ENCODE results near the gene ZNF548. TPM values are rescaled to one million over a fixed set of nuclear protein-coding genes. Genes with fewer than 3 reads are reported as not detected.

Gene ZNF548
- total RNA-seq, 2 experiments from 2014 or later, result 18.9 to 42.4 TPM

DNA sequence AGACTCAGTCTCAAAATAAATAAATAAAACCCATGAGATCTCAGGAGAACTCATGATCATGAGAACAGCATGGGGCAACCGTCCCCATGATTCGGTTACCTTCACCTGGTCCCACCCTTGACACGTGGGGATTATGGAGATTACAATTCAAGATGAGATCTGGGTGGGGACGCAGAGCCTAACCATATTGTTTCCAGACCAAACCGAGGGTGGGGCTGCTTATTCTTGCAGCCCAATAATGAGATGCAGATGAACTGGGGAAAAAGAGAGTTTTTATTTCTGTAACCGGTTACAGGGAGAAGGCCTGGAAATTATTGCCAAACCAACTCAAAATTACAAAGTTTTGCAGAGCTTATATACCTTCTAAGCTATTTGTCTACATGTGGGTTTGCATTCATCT is 13.5 kb upstream of the ZNF548 start:
- H3K4me2 ChIP-seq (ENCODE audit: low read length), result no peak overlapping the region
- H3K27ac ChIP-seq (ENCODE audit: low read depth, low read length, poor library complexity, severe bottlenecking), result no peak overlapping the region
- no peaks in the 10 kb centered on the region for H3K4me1 ChIP-seq (ENCODE audit: insufficient read depth, low read length, poor library complexity, severe bottlenecking)
- no peak for DNase-seq (ENCODE audit: low spot score)
- peaks cover 26% of the 10 kb centered on the region for H3K9me3 ChIP-seq (ENCODE audit: low read length)
- TF ChIP-seq, protein P1, sequence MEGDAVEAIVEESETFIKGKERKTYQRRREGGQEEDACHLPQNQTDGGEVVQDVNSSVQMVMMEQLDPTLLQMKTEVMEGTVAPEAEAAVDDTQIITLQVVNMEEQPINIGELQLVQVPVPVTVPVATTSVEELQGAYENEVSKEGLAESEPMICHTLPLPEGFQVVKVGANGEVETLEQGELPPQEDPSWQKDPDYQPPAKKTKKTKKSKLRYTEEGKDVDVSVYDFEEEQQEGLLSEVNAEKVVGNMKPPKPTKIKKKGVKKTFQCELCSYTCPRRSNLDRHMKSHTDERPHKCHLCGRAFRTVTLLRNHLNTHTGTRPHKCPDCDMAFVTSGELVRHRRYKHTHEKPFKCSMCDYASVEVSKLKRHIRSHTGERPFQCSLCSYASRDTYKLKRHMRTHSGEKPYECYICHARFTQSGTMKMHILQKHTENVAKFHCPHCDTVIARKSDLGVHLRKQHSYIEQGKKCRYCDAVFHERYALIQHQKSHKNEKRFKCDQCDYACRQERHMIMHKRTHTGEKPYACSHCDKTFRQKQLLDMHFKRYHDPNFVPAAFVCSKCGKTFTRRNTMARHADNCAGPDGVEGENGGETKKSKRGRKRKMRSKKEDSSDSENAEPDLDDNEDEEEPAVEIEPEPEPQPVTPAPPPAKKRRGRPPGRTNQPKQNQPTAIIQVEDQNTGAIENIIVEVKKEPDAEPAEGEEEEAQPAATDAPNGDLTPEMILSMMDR (conservative IDR thresholded peaks at IDR 0.05; ENCODE audit: low read length), result no peak
- no peak for TF ChIP-seq EZH2phosphoT487 (IDR thresholded peaks at IDR 0.05; ENCODE audit: borderline replicate concordance, low read depth, low read length)
- H3K79me2 ChIP-seq (ENCODE audit: insufficient read depth, low read depth, low read length), result no peaks in the 10 kb centered on the region
- BruUV-seq (replicated peaks), result no TSS peak
- intact Hi-C loops (cut with micrococcal nuclease; ENCODE audit: unreplicated experiment), result no loop called here
- H3K36me3 ChIP-seq (ENCODE audit: insufficient read depth, low read length), result peaks cover 56% of the 10 kb centered on the region
- no peak overlapping the region for H3K4me3 ChIP-seq (ENCODE audit: low read depth, low read length, poor library complexity, severe bottlenecking)
- ChIA-PET CTCF (ENCODE audit: unreplicated experiment) (no interaction called here), POLR2A (no interaction called here)
- no peaks in the 10 kb centered on the region for H3K9me2 ChIP-seq (ENCODE audit: insufficient read depth, low read length)
- H4K20me1 ChIP-seq (ENCODE audit: insufficient read depth, low read length), result no peaks in the 10 kb centered on the region
- no peak overlapping the region for H2AFZ ChIP-seq (ENCODE audit: low read length)

GRCh38 chr19:57377498-57378146 is 12.0 kb upstream of the ZNF548 start:
- POLR2A ChIA-PET, result no interaction called here
- CTCF ChIA-PET (ENCODE audit: unreplicated experiment), result no interaction called here
- H3K4me2 ChIP-seq (ENCODE audit: low read length), result no peak overlapping the region
- peaks cover 49% of the 10 kb centered on the region for H3K36me3 ChIP-seq (ENCODE audit: insufficient read depth, low read length)
- no peaks in the 10 kb centered on the region for H3K9me2 ChIP-seq (ENCODE audit: insufficient read depth, low read length)
- intact Hi-C loops (cut with micrococcal nuclease; ENCODE audit: unreplicated experiment), result no loop called here
- no peak for DNase-seq (ENCODE audit: low spot score)
- no peaks in the 10 kb centered on the region for H3K79me2 ChIP-seq (ENCODE audit: insufficient read depth, low read depth, low read length)
- H2AFZ ChIP-seq (ENCODE audit: low read length), result no peak overlapping the region
- no peak overlapping the region for H3K4me3 ChIP-seq (ENCODE audit: low read depth, low read length, poor library complexity, severe bottlenecking)
- H3K9me3 ChIP-seq (ENCODE audit: low read length), result peaks cover 26% of the 10 kb centered on the region
- BruUV-seq (replicated peaks), result TSS peak; percentile 55
- TF ChIP-seq, protein P1 (conservative IDR thresholded peaks at IDR 0.05; ENCODE audit: low read length), result no peak
- no peak for TF ChIP-seq EZH2phosphoT487 (IDR thresholded peaks at IDR 0.05; ENCODE audit: borderline replicate concordance, low read depth, low read length)
- H3K4me1 ChIP-seq (ENCODE audit: insufficient read depth, low read length, poor library complexity, severe bottlenecking), result no peaks in the 10 kb centered on the region
- H4K20me1 ChIP-seq (ENCODE audit: insufficient read depth, low read length), result no peaks in the 10 kb centered on the region
- no peak overlapping the region for H3K27ac ChIP-seq (ENCODE audit: low read depth, low read length, poor library complexity, severe bottlenecking)

GRCh38 chr19:57380923-57381322 is 8.7 kb upstream of the ZNF548 start:
- Histone ChIP-seq H3K9me3 (ENCODE audit: low read length) (peaks cover 18% of the 10 kb centered on the region; the same call in 1 of the 2 replicates), H3K4me1 (ENCODE audit: insufficient read depth, low read length, poor library complexity, severe bottlenecking) (no peaks in the 10 kb centered on the region), H3K79me2 (ENCODE audit: insufficient read depth, low read depth, low read length) (no peaks in the 10 kb centered on the region), H3K27ac (ENCODE audit: low read depth, low read length, poor library complexity, severe bottlenecking) (no peak overlapping the region), H2AFZ (ENCODE audit: low read length) (no peak overlapping the region), H3K4me2 (ENCODE audit: low read length) (no peak overlapping the region), H3K4me3 (ENCODE audit: low read depth, low read length, poor library complexity, severe bottlenecking) (no peak overlapping the region), H3K9me2 (ENCODE audit: insufficient read depth, low read length) (no peaks in the 10 kb centered on the region), H4K20me1 (ENCODE audit: insufficient read depth, low read length) (no peaks in the 10 kb centered on the region), H3K36me3 (ENCODE audit: insufficient read depth, low read length) (peaks cover 24% of the 10 kb centered on the region)
- BruUV-seq (replicated peaks), result no TSS peak
- ChIA-PET POLR2A (no interaction called here), CTCF (ENCODE audit: unreplicated experiment) (no interaction called here)
- TF ChIP-seq EZH2phosphoT487 (IDR thresholded peaks at IDR 0.05; ENCODE audit: borderline replicate concordance, low read depth, low read length), result no peak
- TF ChIP-seq, protein P1 (conservative IDR thresholded peaks at IDR 0.05; ENCODE audit: low read length), result no peak
- intact Hi-C loops (cut with micrococcal nuclease; ENCODE audit: unreplicated experiment), result no loop called here
- no peak for DNase-seq (ENCODE audit: low spot score)

Data from OCI-LY7 (cell line).